ENCODE measurements around the gene C18orf32. TPM values are rescaled to one million over a fixed set of nuclear protein-coding genes. Genes with fewer than 3 reads are reported as not detected.
A peak's percentile ranks its signal among the peaks of the same experiment; 100 is the strongest.

C18orf32 gene
- total and polyA plus RNA-seq, 2 of the 13 experiments (the other 11 are each of a cell fraction or from before 2014, with no cell fraction given): 17.6 to 20.6 TPM

GRCh38 chr18:49491857-49492693, 5.0 kb upstream of the C18orf32 start, which contains the start of gene RPL17 (continued):
- TF ChIP-seq RNF219 (CRISPR knock-in tag; IDR thresholded peaks at IDR 0.05) (peak; percentile 69; the same call in 1 of the 2 replicates), SMARCC2 (IDR thresholded peaks at IDR 0.05) (no peak), HOXA7 (CRISPR knock-in tag; IDR thresholded peaks at IDR 0.05) (no peak), KAT2B (IDR thresholded peaks at IDR 0.05; ENCODE audit: borderline replicate concordance, low read depth, low read length) (no peak), ZNF101 (CRISPR knock-in tag; IDR thresholded peaks at IDR 0.05; ENCODE audit: borderline replicate concordance, low read depth) (no peak), TBP (CRISPR knock-in tag; IDR thresholded peaks at IDR 0.05) (no peak)

GRCh38 chr18:49491534-49491856, 4.5 kb upstream of the C18orf32 start:
- intact Hi-C loops (cut with micrococcal nuclease; ENCODE audit: unreplicated experiment): no loop called here
- Histone ChIP-seq H3K4me1 (ENCODE audit: insufficient read depth, low read length) (peaks cover 64% of the 10 kb centered on the region), H3K9ac (ENCODE audit: insufficient read depth, low read depth, low read length) (peak overlapping the region; percentile 94), H3K36me3 (replicated peaks in 1 of 2; ENCODE audit: control insufficient read depth in 1 of 2, insufficient read depth in 2 of 2, low read length in 2 of 2) (peaks cover 2 to 25% of the 10 kb centered on the region in 2 experiments; a peak in 3 of 5 replicates), H4K20me1 (ENCODE audit: insufficient read depth, low read length) (peaks cover 24% of the 10 kb centered on the region), H2AFZ (ENCODE audit: low read length) (no peak overlapping the region), H3K4me2 (ENCODE audit: low read depth, low read length) (peak overlapping the region; percentile 72), H3K27ac (ENCODE audit: extremely low read length, insufficient read depth, low read length) (peak overlapping the region; percentile 88), H3K79me2 (ENCODE audit: insufficient read depth, low read length) (peaks cover 31% of the 10 kb centered on the region), H3K4me3 (replicated peaks in 1 of 3; ENCODE audit: insufficient read depth in 1 of 3, low read depth in 2 of 3, low read length in 3 of 3) (peak overlapping the region; percentile 84 to 90 (median 88)), H3K27me3 (ENCODE audit: control insufficient read depth in 1 of 2, insufficient read depth in 2 of 2, low read length in 2 of 2) (no peaks in the 10 kb centered on the region; a peak in 1 of 5 replicates), H3K9me3 (ENCODE audit: low read length) (no peaks in the 10 kb centered on the region)
- no peak for ATAC-seq
- 1% methylated on average over 7 of the region's 7 CpGs for WGBS (ENCODE audit: low lambda C conversion rate)
- DNase-seq (ENCODE audit: low spot score): no peak
- BruUV-seq (replicated peaks): no TSS peak
- POLR2A ChIA-PET: no interaction called here
- FAIRE-seq: no peak
- in situ Hi-C loops (cut with HindIII; ENCODE audit: extremely low pct_ligation_motif_present, low pct_unique_long_range_greater_than_20kb): no loop called here
- CTCF ChIA-PET (ENCODE audit: low intra/inter-chr PET ratio, low total read pairs): no interaction called here
- TF ChIP-seq HMGXB3 (CRISPR knock-in tag; IDR thresholded peaks at IDR 0.05; ENCODE audit: borderline replicate concordance) (no peak), MYPOP (CRISPR knock-in tag; IDR thresholded peaks at IDR 0.05) (no peak), PAX8 (CRISPR knock-in tag; IDR thresholded peaks at IDR 0.05; ENCODE audit: borderline replicate concordance) (no peak), DMAP1 (CRISPR knock-in tag; IDR thresholded peaks at IDR 0.05) (no peak), ZNF343 (CRISPR knock-in tag; IDR thresholded peaks at IDR 0.05) (no peak), HMGA1 (CRISPR knock-in tag; conservative IDR thresholded peaks at IDR 0.05) (no peak), CREB3 (CRISPR knock-in tag; IDR thresholded peaks at IDR 0.05) (no peak), ZNF121 (CRISPR knock-in tag; IDR thresholded peaks at IDR 0.05) (no peak)

Measured in HepG2 (cell line).